Measurements from ENCODE around the gene TBX1. TPM values are rescaled to one million over a fixed set of nuclear protein-coding genes. Genes with fewer than 3 reads are reported as not detected.

The TBX1 gene
- total RNA-seq, 1 experiment from 2014 or later, result 12.8 TPM

DNA sequence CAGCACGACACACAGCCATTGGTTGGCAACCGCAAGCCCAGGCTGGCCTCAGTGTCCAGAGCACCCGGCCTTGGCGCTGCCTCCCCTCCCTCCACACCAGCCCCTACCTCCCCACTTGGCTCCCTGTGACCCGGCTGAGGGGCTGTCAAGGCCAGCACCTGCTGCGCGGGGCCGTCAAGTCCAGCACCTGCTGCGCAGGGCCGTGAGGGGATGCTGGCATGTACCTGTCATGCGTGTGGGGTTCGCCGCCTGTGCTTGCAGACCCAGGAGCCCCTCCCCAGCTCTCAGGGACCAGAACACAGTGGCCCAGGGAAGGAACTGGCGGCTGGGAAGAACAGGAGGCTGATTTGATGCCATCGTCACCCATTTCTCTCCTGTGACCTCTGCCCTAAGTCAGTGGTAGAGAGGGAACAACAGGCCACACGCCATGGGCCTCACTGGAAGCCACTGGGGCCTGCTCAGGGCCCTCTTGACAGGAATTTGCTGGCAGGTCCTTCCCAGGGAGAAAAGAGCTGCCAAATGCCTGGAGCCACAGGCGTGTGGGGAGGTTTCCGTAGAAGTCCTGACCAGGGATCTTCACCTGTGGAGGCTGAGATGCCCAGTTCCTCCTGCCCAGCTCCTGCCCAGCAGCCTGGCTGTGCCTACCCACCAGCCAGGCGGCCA lies 37.6 kb downstream of the TBX1 start (continued):
- TF ChIP-seq, protein P1, sequence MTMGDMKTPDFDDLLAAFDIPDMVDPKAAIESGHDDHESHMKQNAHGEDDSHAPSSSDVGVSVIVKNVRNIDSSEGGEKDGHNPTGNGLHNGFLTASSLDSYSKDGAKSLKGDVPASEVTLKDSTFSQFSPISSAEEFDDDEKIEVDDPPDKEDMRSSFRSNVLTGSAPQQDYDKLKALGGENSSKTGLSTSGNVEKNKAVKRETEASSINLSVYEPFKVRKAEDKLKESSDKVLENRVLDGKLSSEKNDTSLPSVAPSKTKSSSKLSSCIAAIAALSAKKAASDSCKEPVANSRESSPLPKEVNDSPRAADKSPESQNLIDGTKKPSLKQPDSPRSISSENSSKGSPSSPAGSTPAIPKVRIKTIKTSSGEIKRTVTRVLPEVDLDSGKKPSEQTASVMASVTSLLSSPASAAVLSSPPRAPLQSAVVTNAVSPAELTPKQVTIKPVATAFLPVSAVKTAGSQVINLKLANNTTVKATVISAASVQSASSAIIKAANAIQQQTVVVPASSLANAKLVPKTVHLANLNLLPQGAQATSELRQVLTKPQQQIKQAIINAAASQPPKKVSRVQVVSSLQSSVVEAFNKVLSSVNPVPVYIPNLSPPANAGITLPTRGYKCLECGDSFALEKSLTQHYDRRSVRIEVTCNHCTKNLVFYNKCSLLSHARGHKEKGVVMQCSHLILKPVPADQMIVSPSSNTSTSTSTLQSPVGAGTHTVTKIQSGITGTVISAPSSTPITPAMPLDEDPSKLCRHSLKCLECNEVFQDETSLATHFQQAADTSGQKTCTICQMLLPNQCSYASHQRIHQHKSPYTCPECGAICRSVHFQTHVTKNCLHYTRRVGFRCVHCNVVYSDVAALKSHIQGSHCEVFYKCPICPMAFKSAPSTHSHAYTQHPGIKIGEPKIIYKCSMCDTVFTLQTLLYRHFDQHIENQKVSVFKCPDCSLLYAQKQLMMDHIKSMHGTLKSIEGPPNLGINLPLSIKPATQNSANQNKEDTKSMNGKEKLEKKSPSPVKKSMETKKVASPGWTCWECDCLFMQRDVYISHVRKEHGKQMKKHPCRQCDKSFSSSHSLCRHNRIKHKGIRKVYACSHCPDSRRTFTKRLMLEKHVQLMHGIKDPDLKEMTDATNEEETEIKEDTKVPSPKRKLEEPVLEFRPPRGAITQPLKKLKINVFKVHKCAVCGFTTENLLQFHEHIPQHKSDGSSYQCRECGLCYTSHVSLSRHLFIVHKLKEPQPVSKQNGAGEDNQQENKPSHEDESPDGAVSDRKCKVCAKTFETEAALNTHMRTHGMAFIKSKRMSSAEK (CRISPR knock-in tag; IDR thresholded peaks at IDR 0.05; ENCODE audit: borderline replicate concordance), result no peak

DNA sequence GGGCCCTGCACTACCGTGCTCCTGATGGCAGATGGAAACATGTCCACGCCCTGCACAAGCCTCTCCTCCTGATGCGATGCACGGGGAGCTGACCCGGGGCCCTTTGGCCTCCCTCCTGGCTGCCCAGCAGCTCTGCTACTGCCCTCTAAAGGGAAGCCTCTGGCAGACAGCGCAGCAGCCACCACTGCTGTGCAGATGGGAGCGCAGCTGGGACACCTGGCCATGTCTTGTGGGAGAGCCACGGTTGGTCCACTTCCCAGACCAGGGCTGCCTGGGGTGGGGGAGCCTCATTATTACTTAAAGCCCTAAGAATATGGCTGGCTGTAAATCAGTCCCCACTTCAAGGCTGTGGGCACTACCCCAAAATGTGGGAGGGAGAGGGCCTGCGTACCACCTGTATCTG lies 38.3 kb downstream of the TBX1 start:
- Mint-ChIP-seq H3K4me3 (no peak overlapping the region), H3K4me1 (no peaks in the 10 kb centered on the region), H3K9me3 (no peaks in the 10 kb centered on the region), H3K36me3 (no peaks in the 10 kb centered on the region), H3K27ac (no peak overlapping the region), H3K27me3 (ENCODE audit: low read depth) (no peaks in the 10 kb centered on the region)
- ATAC-seq (no peak), DNase-seq (ENCODE audit: low spot score) (no peak)
- ChIA-PET CTCF (interaction anchor here (1.0 to 3.4 kb wide), 2 partner anchors 15 to 68 kb away, joined by 3 to 27 read pairs; no protein-coding TSS in a partner anchor), POLR2A (no interaction called here)
- no peak for TF ChIP-seq CREB1 (CRISPR knock-in tag; IDR thresholded peaks at IDR 0.05)
- TF ChIP-seq, protein P2, sequence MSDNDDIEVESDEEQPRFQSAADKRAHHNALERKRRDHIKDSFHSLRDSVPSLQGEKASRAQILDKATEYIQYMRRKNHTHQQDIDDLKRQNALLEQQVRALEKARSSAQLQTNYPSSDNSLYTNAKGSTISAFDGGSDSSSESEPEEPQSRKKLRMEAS (CRISPR knock-in tag; IDR thresholded peaks at IDR 0.05), result no peak
- no peak for TF ChIP-seq MYBL2 (CRISPR knock-in tag; IDR thresholded peaks at IDR 0.05)
- TF ChIP-seq, protein P3, sequence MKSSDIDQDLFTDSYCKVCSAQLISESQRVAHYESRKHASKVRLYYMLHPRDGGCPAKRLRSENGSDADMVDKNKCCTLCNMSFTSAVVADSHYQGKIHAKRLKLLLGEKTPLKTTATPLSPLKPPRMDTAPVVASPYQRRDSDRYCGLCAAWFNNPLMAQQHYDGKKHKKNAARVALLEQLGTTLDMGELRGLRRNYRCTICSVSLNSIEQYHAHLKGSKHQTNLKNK (CRISPR knock-in tag; IDR thresholded peaks at IDR 0.05), result no peak
- TF ChIP-seq, protein P4, sequence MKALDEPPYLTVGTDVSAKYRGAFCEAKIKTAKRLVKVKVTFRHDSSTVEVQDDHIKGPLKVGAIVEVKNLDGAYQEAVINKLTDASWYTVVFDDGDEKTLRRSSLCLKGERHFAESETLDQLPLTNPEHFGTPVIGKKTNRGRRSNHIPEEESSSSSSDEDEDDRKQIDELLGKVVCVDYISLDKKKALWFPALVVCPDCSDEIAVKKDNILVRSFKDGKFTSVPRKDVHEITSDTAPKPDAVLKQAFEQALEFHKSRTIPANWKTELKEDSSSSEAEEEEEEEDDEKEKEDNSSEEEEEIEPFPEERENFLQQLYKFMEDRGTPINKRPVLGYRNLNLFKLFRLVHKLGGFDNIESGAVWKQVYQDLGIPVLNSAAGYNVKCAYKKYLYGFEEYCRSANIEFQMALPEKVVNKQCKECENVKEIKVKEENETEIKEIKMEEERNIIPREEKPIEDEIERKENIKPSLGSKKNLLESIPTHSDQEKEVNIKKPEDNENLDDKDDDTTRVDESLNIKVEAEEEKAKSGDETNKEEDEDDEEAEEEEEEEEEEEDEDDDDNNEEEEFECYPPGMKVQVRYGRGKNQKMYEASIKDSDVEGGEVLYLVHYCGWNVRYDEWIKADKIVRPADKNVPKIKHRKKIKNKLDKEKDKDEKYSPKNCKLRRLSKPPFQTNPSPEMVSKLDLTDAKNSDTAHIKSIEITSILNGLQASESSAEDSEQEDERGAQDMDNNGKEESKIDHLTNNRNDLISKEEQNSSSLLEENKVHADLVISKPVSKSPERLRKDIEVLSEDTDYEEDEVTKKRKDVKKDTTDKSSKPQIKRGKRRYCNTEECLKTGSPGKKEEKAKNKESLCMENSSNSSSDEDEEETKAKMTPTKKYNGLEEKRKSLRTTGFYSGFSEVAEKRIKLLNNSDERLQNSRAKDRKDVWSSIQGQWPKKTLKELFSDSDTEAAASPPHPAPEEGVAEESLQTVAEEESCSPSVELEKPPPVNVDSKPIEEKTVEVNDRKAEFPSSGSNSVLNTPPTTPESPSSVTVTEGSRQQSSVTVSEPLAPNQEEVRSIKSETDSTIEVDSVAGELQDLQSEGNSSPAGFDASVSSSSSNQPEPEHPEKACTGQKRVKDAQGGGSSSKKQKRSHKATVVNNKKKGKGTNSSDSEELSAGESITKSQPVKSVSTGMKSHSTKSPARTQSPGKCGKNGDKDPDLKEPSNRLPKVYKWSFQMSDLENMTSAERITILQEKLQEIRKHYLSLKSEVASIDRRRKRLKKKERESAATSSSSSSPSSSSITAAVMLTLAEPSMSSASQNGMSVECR (CRISPR knock-in tag; IDR thresholded peaks at IDR 0.05; ENCODE audit: borderline replicate concordance), result no peak
- TF ChIP-seq, protein P5, sequence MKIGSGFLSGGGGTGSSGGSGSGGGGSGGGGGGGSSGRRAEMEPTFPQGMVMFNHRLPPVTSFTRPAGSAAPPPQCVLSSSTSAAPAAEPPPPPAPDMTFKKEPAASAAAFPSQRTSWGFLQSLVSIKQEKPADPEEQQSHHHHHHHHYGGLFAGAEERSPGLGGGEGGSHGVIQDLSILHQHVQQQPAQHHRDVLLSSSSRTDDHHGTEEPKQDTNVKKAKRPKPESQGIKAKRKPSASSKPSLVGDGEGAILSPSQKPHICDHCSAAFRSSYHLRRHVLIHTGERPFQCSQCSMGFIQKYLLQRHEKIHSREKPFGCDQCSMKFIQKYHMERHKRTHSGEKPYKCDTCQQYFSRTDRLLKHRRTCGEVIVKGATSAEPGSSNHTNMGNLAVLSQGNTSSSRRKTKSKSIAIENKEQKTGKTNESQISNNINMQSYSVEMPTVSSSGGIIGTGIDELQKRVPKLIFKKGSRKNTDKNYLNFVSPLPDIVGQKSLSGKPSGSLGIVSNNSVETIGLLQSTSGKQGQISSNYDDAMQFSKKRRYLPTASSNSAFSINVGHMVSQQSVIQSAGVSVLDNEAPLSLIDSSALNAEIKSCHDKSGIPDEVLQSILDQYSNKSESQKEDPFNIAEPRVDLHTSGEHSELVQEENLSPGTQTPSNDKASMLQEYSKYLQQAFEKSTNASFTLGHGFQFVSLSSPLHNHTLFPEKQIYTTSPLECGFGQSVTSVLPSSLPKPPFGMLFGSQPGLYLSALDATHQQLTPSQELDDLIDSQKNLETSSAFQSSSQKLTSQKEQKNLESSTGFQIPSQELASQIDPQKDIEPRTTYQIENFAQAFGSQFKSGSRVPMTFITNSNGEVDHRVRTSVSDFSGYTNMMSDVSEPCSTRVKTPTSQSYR (CRISPR knock-in tag; IDR thresholded peaks at IDR 0.05), result no peak

Data from WTC11 (cell line).